ENCODE results near the gene ACOT7. TPM values are rescaled to one million over a fixed set of nuclear protein-coding genes. Genes with fewer than 3 reads are reported as not detected.

Gene ACOT7
- total RNA-seq, 1 donor from 2014 or later, result 107 TPM

GRCh38 chr1:6332821-6333220 is 60.7 kb downstream of the ACOT7 start:
- Mint-ChIP-seq H3K4me1 (peaks cover 16% of the 10 kb centered on the region), H3K27me3 (ENCODE audit: low read depth) (no peaks in the 10 kb centered on the region), H3K36me3 (ENCODE audit: low read depth) (peaks cover 2% of the 10 kb centered on the region), H3K9me3 (no peaks in the 10 kb centered on the region), H3K27ac (ENCODE audit: unreplicated experiment) (no peak overlapping the region), H3K4me3 (no peak overlapping the region)
- TF ChIP-seq CTCF (conservative IDR thresholded peaks at IDR 0.05), result no peak
- no peak for DNase-seq (ENCODE audit: low read depth, low spot score)

GRCh38 chr1:6331543-6332273 is 61.9 kb downstream of the ACOT7 start:
- Mint-ChIP-seq H3K27me3 (ENCODE audit: low read depth) (no peaks in the 10 kb centered on the region), H3K27ac (ENCODE audit: unreplicated experiment) (no peak overlapping the region), H3K36me3 (ENCODE audit: low read depth) (peaks cover 2% of the 10 kb centered on the region), H3K9me3 (no peaks in the 10 kb centered on the region), H3K4me3 (no peak overlapping the region), H3K4me1 (peaks cover 10% of the 10 kb centered on the region)
- no peak for DNase-seq (ENCODE audit: low read depth, low spot score)
- no peak for TF ChIP-seq CTCF (conservative IDR thresholded peaks at IDR 0.05)

- no peak for DNase-seq (ENCODE audit: low read depth, low spot score)
- no peak overlapping the region for H3K4me3 Mint-ChIP-seq
- no peak for TF ChIP-seq CTCF (conservative IDR thresholded peaks at IDR 0.05)
- H3K27ac Mint-ChIP-seq (ENCODE audit: unreplicated experiment), result no peak overlapping the region
- no peaks in the 10 kb centered on the region for H3K4me1 Mint-ChIP-seq
- no peaks in the 10 kb centered on the region for H3K9me3 Mint-ChIP-seq
- no peaks in the 10 kb centered on the region for H3K27me3 Mint-ChIP-seq (ENCODE audit: low read depth)
- H3K36me3 Mint-ChIP-seq (ENCODE audit: low read depth), result peaks cover 4% of the 10 kb centered on the region
Measured at GRCh38 chr1:6330410-6330911, 63.1 kb downstream of the ACOT7 start.

GRCh38 chr1:6329851-6330250 is 63.7 kb downstream of the ACOT7 start:
- Mint-ChIP-seq H3K9me3 (no peaks in the 10 kb centered on the region), H3K27ac (ENCODE audit: unreplicated experiment) (no peak overlapping the region), H3K4me3 (no peak overlapping the region), H3K4me1 (no peaks in the 10 kb centered on the region), H3K27me3 (ENCODE audit: low read depth) (no peaks in the 10 kb centered on the region), H3K36me3 (ENCODE audit: low read depth) (peaks cover 4% of the 10 kb centered on the region)
- TF ChIP-seq CTCF (conservative IDR thresholded peaks at IDR 0.05), result no peak
- no peak for DNase-seq (ENCODE audit: low read depth, low spot score)

GRCh38 chr1:6329396-6329795 is 64.2 kb downstream of the ACOT7 start:
- Mint-ChIP-seq H3K27ac (ENCODE audit: unreplicated experiment) (no peak overlapping the region), H3K4me3 (no peak overlapping the region), H3K36me3 (ENCODE audit: low read depth) (peaks cover 4% of the 10 kb centered on the region), H3K27me3 (ENCODE audit: low read depth) (no peaks in the 10 kb centered on the region), H3K9me3 (no peaks in the 10 kb centered on the region), H3K4me1 (no peaks in the 10 kb centered on the region)
- no peak for DNase-seq (ENCODE audit: low read depth, low spot score)
- no peak for TF ChIP-seq CTCF (conservative IDR thresholded peaks at IDR 0.05)

All from neural crest cell (in vitro differentiated cells).